HEK293 (cell line): ENCODE data around the gene CHMP4B.

Experiments used
- CTCF ChIA-PET: fragments of 350-600 bp; formaldehyde crosslinking; extraction: SDS; loops from one replicate; lab custom pipeline; 2021; ENCODE audit warnings: antibody characterized with exemption; lab: Yijun Ruan, JAX
- POLR2A ChIA-PET: fragments of 300-600 bp; formaldehyde crosslinking; extraction: SDS; loops from one replicate; lab custom pipeline; 2020; ENCODE audit warnings: antibody characterized with exemption, inconsistent platforms; lab: Yijun Ruan, JAX
- H3K27ac ChIP-seq: fragments of 200-500 bp; sonication (Bioruptor generic); 2 replicates; pipeline ENCODE4 v1.5.1; 2014; ENCODE audit warnings: low read depth, low read length, control low read depth, inconsistent platforms; ENCODE audit errors: extremely low read depth
- H3K36me3 ChIP-seq, 2 experiments: fragments of 200-500 bp in 1 of 2; sonication (Bioruptor generic) in 1 of 2; 1 replicate in 1 of 2; 2 replicates in 1 of 2; pipeline ENCODE4 v1.5.1; 2014 to 2017; ENCODE audit warnings: inconsistent platforms in 2 of 2, low read length in 2 of 2; ENCODE audit not compliant: control insufficient read depth in 2 of 2, insufficient read depth in 1 of 2
- H3K4me1 ChIP-seq: fragments of 200-500 bp; sonication (Bioruptor generic); 2 replicates; pipeline ENCODE4 v1.5.1; 2014; ENCODE audit warnings: mild to moderate bottlenecking, low read length, inconsistent platforms; ENCODE audit not compliant: control insufficient read depth, insufficient read depth
- H3K4me3 ChIP-seq: 2 replicates; pipeline ENCODE4 v1.5.1; 2011; ENCODE audit warnings: low read depth, mild to moderate bottlenecking, control low read depth, low read length, moderate library complexity
- H3K9me3 ChIP-seq: fragments of 200-500 bp; sonication (Bioruptor generic); 2 replicates; pipeline ENCODE4 v1.5.1; 2014; ENCODE audit warnings: low read depth, low read length, inconsistent platforms; ENCODE audit not compliant: control insufficient read depth, insufficient read depth
- BCL11A ChIP-seq: fragments of 450-650 bp; formaldehyde crosslinking; IDR thresholded peaks from 2 replicates; pipeline ENCODE4 v1.5.1; 2016; ENCODE audit warnings: low read depth, missing biosample characterization, missing genetic modification characterization
- PRDM10 ChIP-seq: fragments of 450-650 bp; formaldehyde crosslinking; IDR thresholded peaks from 2 replicates; pipeline ENCODE4 v1.5.1; 2016; ENCODE audit warnings: missing biosample characterization, missing genetic modification characterization
- PRDM6 ChIP-seq: fragments of 450-650 bp; formaldehyde crosslinking; IDR thresholded peaks from 2 replicates; pipeline ENCODE4 v1.5.1; 2017; ENCODE audit warnings: missing biosample characterization, missing genetic modification characterization
- ZFHX2 ChIP-seq: fragments of 450-650 bp; formaldehyde crosslinking; conservative IDR thresholded peaks from 2 replicates; pipeline ENCODE4 v1.5.1; 2016; ENCODE audit warnings: missing biosample characterization, missing genetic modification characterization
- ZIC2 ChIP-seq: fragments of 450-650 bp; formaldehyde crosslinking; IDR thresholded peaks from 2 replicates; pipeline ENCODE4 v1.5.1; 2016; ENCODE audit warnings: missing biosample characterization, missing genetic modification characterization
- ZNF10 ChIP-seq: fragments of 450-650 bp; formaldehyde crosslinking; IDR thresholded peaks from 2 replicates; pipeline ENCODE4 v1.5.1; 2017; ENCODE audit warnings: missing biosample characterization, missing genetic modification characterization
- ZNF132 ChIP-seq: fragments of 450-650 bp; formaldehyde crosslinking; IDR thresholded peaks from 2 replicates; pipeline ENCODE4 v1.5.1; 2017; ENCODE audit warnings: missing biosample characterization, missing genetic modification characterization, borderline replicate concordance
- ZNF223 ChIP-seq: fragments of 450-650 bp; formaldehyde crosslinking; IDR thresholded peaks from 2 replicates; pipeline ENCODE4 v1.5.1; 2016; ENCODE audit warnings: missing biosample characterization, missing genetic modification characterization
- ZNF350 ChIP-seq: fragments of 450-650 bp; formaldehyde crosslinking; IDR thresholded peaks from 2 replicates; pipeline ENCODE4 v1.5.0; 2017; ENCODE audit warnings: missing biosample characterization, mild to moderate bottlenecking, missing genetic modification characterization
- ZNF521 ChIP-seq: fragments of 450-650 bp; formaldehyde crosslinking; IDR thresholded peaks from 2 replicates; pipeline ENCODE4 v1.5.1; 2017; ENCODE audit warnings: missing biosample characterization, mild to moderate bottlenecking, missing genetic modification characterization
- ZNF558 ChIP-seq: fragments of 450-650 bp; formaldehyde crosslinking; IDR thresholded peaks from 2 replicates; pipeline ENCODE4 v1.5.1; 2016; ENCODE audit warnings: missing biosample characterization, missing genetic modification characterization
- ZNF600 ChIP-seq: fragments of 450-650 bp; formaldehyde crosslinking; IDR thresholded peaks from 2 replicates; pipeline ENCODE4 v1.5.1; 2016; ENCODE audit warnings: missing biosample characterization, missing genetic modification characterization
- ZNF610 ChIP-seq: fragments of 450-650 bp; formaldehyde crosslinking; IDR thresholded peaks from 2 replicates; pipeline ENCODE4 v1.5.1; 2016; ENCODE audit warnings: missing biosample characterization, missing genetic modification characterization, borderline replicate concordance
- ZNF621 ChIP-seq: fragments of 450-650 bp; formaldehyde crosslinking; IDR thresholded peaks from 2 replicates; pipeline ENCODE4 v1.5.1; 2017; ENCODE audit warnings: missing biosample characterization, missing genetic modification characterization
- ZNF624 ChIP-seq: fragments of 450-650 bp; formaldehyde crosslinking; IDR thresholded peaks from 2 replicates; pipeline ENCODE4 v1.5.1; 2017; ENCODE audit warnings: missing biosample characterization, missing genetic modification characterization
- ZNF658 ChIP-seq: fragments of 450-650 bp; formaldehyde crosslinking; IDR thresholded peaks from 2 replicates; pipeline ENCODE4; 2016; ENCODE audit warnings: missing biosample characterization, missing genetic modification characterization
- ZSCAN18 ChIP-seq: fragments of 450-650 bp; formaldehyde crosslinking; IDR thresholded peaks from 2 replicates; pipeline ENCODE4 v1.5.1; 2016; ENCODE audit warnings: missing biosample characterization, missing genetic modification characterization
- ZSCAN5A ChIP-seq: fragments of 450-650 bp; formaldehyde crosslinking; IDR thresholded peaks from 2 replicates; pipeline ENCODE4 v1.5.1; 2016; ENCODE audit warnings: missing biosample characterization, missing genetic modification characterization

Gene CHMP4B

GRCh38 chr20:33811776-33812151, 616 bp downstream of the CHMP4B start (continued):
- TF ChIP-seq PRDM10 (tag by site-specific recombination) (peak; percentile 57), BCL11A (tag by site-specific recombination) (no peak), ZNF610 (no peak), ZNF132 (tag by site-specific recombination) (no peak), ZNF223 (tag by site-specific recombination) (0 out of 2 replicates have a peak, but pooled peaks have one; percentile 7), ZSCAN5A (tag by site-specific recombination) (no peak), ZNF10 (tag by site-specific recombination) (no peak), ZNF624 (tag by site-specific recombination) (no peak), ZNF558 (tag by site-specific recombination) (no peak)

GRCh38 chr20:33812152-33812849, 1.2 kb downstream of the CHMP4B start:
- Histone ChIP-seq H3K4me3 (peak overlapping the region; percentile 56), H3K27ac (peak overlapping the region; percentile 87), H3K36me3 (peaks cover 0 to 14% of the 10 kb centered on the region in 2 experiments; a peak in 1 of 3 replicates)
- POLR2A ChIA-PET: interaction anchor here (0.6 to 3.4 kb wide), 5 partner anchors 20 to 181 kb away, joined by 3 to 13 read pairs (median 6); partner anchors contain the start of genes ACTL10 and RALY
- TF ChIP-seq ZIC2 (tag by site-specific recombination) (0 out of 2 replicates have a peak, but pooled peaks have one; percentile 12), ZFHX2 (no peak), ZNF658 (tag by site-specific recombination) (no peak), PRDM6 (tag by site-specific recombination) (0 out of 2 replicates have a peak, but pooled peaks have one; percentile 36), ZNF600 (peak; percentile 35), ZNF350 (no peak), ZNF521 (tag by site-specific recombination) (no peak), ZSCAN18 (tag by site-specific recombination) (no peak), ZNF621 (tag by site-specific recombination) (no peak)
- TF ChIP-seq, all 188 proteins: peak for 3
- no peaks in the 10 kb centered on the region for H3K4me1 ChIP-seq
- no peaks in the 10 kb centered on the region for H3K9me3 ChIP-seq
- CTCF ChIA-PET: interaction anchor here (0.5 to 0.6 kb wide), 2 partner anchors 210 to 217 kb away, joined by 3 read pairs; no protein-coding TSS in a partner anchor
